ENCODE measurements around the gene FIGNL2. TPM values are rescaled to one million over a fixed set of nuclear protein-coding genes. Genes with fewer than 3 reads are reported as not detected.

The FIGNL2 gene
- total and polyA plus RNA-seq, 11 donors = 0.13 to 0.93 (median 0.35) TPM

- intact Hi-C loops (cut with DNase I) = no loop called here
- no peaks in the 10 kb centered on the region for H3K9me3 ChIP-seq
- ATAC-seq = no peak
- no peak for DNase-seq
- H3K4me1 ChIP-seq = no peaks in the 10 kb centered on the region
- WGBS, 4 donors = 84 to 90% (median 85%) methylated on average over 6 of the region's 6 CpGs
- H3K27me3 ChIP-seq = no peaks in the 10 kb centered on the region
- no peak for TF ChIP-seq CTCF (IDR thresholded peaks at IDR 0.05)
- no peak for TF ChIP-seq POLR2A (IDR thresholded peaks at IDR 0.05)
- no peak overlapping the region for H3K27ac ChIP-seq
- H3K36me3 ChIP-seq = no peaks in the 10 kb centered on the region
- H3K4me3 ChIP-seq = no peak overlapping the region
These were observed 59.6 kb downstream of the FIGNL2 start for GRCh38 chr12:51788876-51789275.

- 88 to 91% (median 89%) methylated on average over 2 of the region's 2 CpGs for WGBS, 4 donors
- intact Hi-C loops (cut with DNase I) = no loop called here
- H3K27ac ChIP-seq = no peak overlapping the region
- no peak for TF ChIP-seq CTCF (IDR thresholded peaks at IDR 0.05)
- no peak for TF ChIP-seq POLR2A (IDR thresholded peaks at IDR 0.05)
- ATAC-seq = no peak
- H3K4me3 ChIP-seq = no peak overlapping the region
- no peaks in the 10 kb centered on the region for H3K36me3 ChIP-seq
- no peaks in the 10 kb centered on the region for H3K9me3 ChIP-seq
- DNase-seq = no peak
- H3K27me3 ChIP-seq = no peaks in the 10 kb centered on the region
- no peaks in the 10 kb centered on the region for H3K4me1 ChIP-seq
These were observed 62.6 kb downstream of the FIGNL2 start for GRCh38 chr12:51785906-51786305.

DNA sequence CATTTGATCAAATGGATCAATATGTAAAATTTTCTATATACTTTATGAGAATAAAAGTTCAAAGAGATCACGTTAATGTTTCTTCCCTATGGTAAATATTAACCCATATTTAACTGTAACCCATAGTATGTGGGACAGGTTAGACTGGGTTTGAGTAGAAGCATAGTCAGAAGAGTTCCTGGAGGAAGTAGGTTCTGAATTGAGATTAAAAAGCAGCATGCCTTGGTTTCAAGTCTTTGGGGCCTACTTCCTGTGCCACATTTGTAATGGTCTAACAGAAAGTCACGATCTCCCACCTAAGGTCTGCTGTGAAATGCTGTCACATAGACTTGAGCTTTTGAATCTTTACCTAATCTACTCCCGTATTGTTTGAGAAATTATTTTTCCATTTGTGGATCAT, 63.8 kb downstream of the FIGNL2 start:
- Histone ChIP-seq H3K27ac (no peak overlapping the region), H3K27me3 (no peaks in the 10 kb centered on the region), H3K9me3 (no peaks in the 10 kb centered on the region), H3K4me1 (no peaks in the 10 kb centered on the region), H3K4me3 (no peak overlapping the region), H3K36me3 (no peaks in the 10 kb centered on the region)
- intact Hi-C loops (cut with DNase I) = no loop called here
- DNase-seq = no peak
- 84 to 88% (median 87%) methylated on average over 3 of the region's 3 CpGs for whole genome bisulfite sequencing, 4 donors
- ATAC-seq = no peak
- TF ChIP-seq CTCF (IDR thresholded peaks at IDR 0.05) (no peak), POLR2A (IDR thresholded peaks at IDR 0.05) (no peak)

- intact Hi-C loops (cut with DNase I) = no loop called here
- DNase-seq = no peak
- no peaks in the 10 kb centered on the region for H3K4me1 ChIP-seq
- H3K27ac ChIP-seq = no peak overlapping the region
- no peaks in the 10 kb centered on the region for H3K9me3 ChIP-seq
- H3K36me3 ChIP-seq = no peaks in the 10 kb centered on the region
- 78 to 95% (median 92%) methylated on average over 5 of the region's 5 CpGs for WGBS, 4 donors
- no peak overlapping the region for H3K4me3 ChIP-seq
- no peak for ATAC-seq
- TF ChIP-seq POLR2A (IDR thresholded peaks at IDR 0.05) (no peak), CTCF (IDR thresholded peaks at IDR 0.05) (no peak)
- no peaks in the 10 kb centered on the region for H3K27me3 ChIP-seq
These were observed 68.6 kb downstream of the FIGNL2 start for GRCh38 chr12:51779876-51780275.
